H1 (cell line): ENCODE measurements around the gene MGMT. TPM values are rescaled to one million over a fixed set of nuclear protein-coding genes. Genes with fewer than 3 reads are reported as not detected.

Experiments used
- CTCF ChIA-PET: fragments of 300-600 bp; sonication (Branson Sonifier 250); formaldehyde crosslinking; loops from one replicate; lab custom pipeline; 2021; ENCODE audit not compliant: partially characterized antibody; lab: Charles Lee
- POLR2A ChIA-PET: fragments of 300-600 bp; sonication (Branson Sonifier 250); formaldehyde crosslinking; loops from one replicate; lab custom pipeline; 2021; ENCODE audit warnings: inconsistent platforms; ENCODE audit not compliant: partially characterized antibody; lab: Charles Lee
- DNase-seq, 2 experiments: peaks; one replicate each; pipeline versions ENCODE4 v3.0.0 to v3.0.0-alpha.2; 2010 to 2022; ENCODE audit warnings: low spot score in 2 of 2, low read depth in 1 of 2, mixed read lengths in 1 of 2
- FAIRE-seq: peaks from 2 replicates; lab custom pipeline; 2011; peaks lifted over from hg19 to GRCh38; lab: Jason Lieb, UNC
- H2AFZ ChIP-seq: 2 replicates; pipeline ENCODE4 v1.8.1; 2012; ENCODE audit warnings: low read length, inconsistent platforms
- H2AK5ac ChIP-seq: 2 replicates; pipeline ENCODE4 v1.6.1; 2013; ENCODE audit warnings: low read depth, low read length
- H2BK120ac ChIP-seq: replicated peaks from 2 replicates; pipeline ENCODE3; 2013; ENCODE audit warnings: low read depth, low read length, inconsistent platforms
- H2BK12ac ChIP-seq: 2 replicates; pipeline ENCODE4 v1.6.1; 2013; ENCODE audit warnings: low read depth, low read length
- H2BK15ac ChIP-seq: 2 replicates; pipeline ENCODE4 v1.6.1; 2013; ENCODE audit warnings: low read length
- H2BK20ac ChIP-seq: 2 replicates; pipeline ENCODE4 v1.6.1; 2013; ENCODE audit warnings: low read length
- H2BK5ac ChIP-seq: 2 replicates; pipeline ENCODE4 v1.6.1; 2013; ENCODE audit warnings: low read depth, low read length
- H3K14ac ChIP-seq: 2 replicates; pipeline ENCODE4 v1.6.1; 2013; ENCODE audit warnings: inconsistent platforms; ENCODE audit not compliant: insufficient read length
- H3K18ac ChIP-seq: 2 replicates; pipeline ENCODE4 v1.6.1; 2013; ENCODE audit warnings: low read length; ENCODE audit errors: extremely low read depth
- H3K23ac ChIP-seq: 2 replicates; pipeline ENCODE4 v1.6.1; 2013; ENCODE audit warnings: inconsistent platforms; ENCODE audit not compliant: insufficient read length
- H3K23me2 ChIP-seq: 2 replicates; pipeline ENCODE4 v1.6.1; 2013; ENCODE audit warnings: low read depth, low read length
- H3K27ac ChIP-seq: 2 replicates; pipeline ENCODE4 v1.6.1; 2011; ENCODE audit warnings: low read depth, low read length, inconsistent platforms
- H3K27me3 ChIP-seq, 4 experiments: replicated peaks in 1 of 4; 1 replicate in 1 of 4; 2 replicates in 3 of 4; pipeline versions ENCODE4 v1.6.1 to v1.8.1; 2011 to 2013; ENCODE audit warnings: low read length in 3 of 4, mild to moderate bottlenecking in 3 of 4, inconsistent platforms in 2 of 4, mixed read lengths in 2 of 4, moderate library complexity in 1 of 4; ENCODE audit not compliant: control insufficient read depth in 3 of 4, insufficient read depth in 3 of 4; ENCODE audit errors: extremely low read depth in 1 of 4
- H3K36me3 ChIP-seq, 4 experiments: 2 replicates each; pipeline versions ENCODE4 v1.6.1 to v1.8.1; 2011 to 2013; ENCODE audit warnings: mild to moderate bottlenecking in 4 of 4, low read length in 3 of 4, moderate library complexity in 2 of 4, control low read depth in 1 of 4, inconsistent platforms in 1 of 4; ENCODE audit not compliant: insufficient read depth in 4 of 4, control insufficient read depth in 2 of 4
- H3K4ac ChIP-seq: replicated peaks from 2 replicates; pipeline ENCODE3; 2013; ENCODE audit warnings: low read length, low read depth, mixed read lengths, inconsistent platforms; ENCODE audit not compliant: insufficient read length
- H3K4me1 ChIP-seq, 4 experiments: replicated peaks in 1 of 4; 1 replicate in 1 of 4; 2 replicates in 3 of 4; pipeline versions ENCODE4 v1.6.1 to v1.8.1; 2011 to 2013; ENCODE audit warnings: low read length in 3 of 4, inconsistent platforms in 2 of 4, mixed read lengths in 1 of 4; ENCODE audit not compliant: insufficient read depth in 4 of 4, control insufficient read depth in 3 of 4
- H3K4me2 ChIP-seq, 2 experiments: 2 replicates each; pipeline versions ENCODE4 v1.6.1 to v1.8.1; 2011 to 2013; ENCODE audit warnings: low read depth in 2 of 2, low read length in 2 of 2, control low read depth in 1 of 2, inconsistent platforms in 1 of 2, mild to moderate bottlenecking in 1 of 2; ENCODE audit not compliant: insufficient read depth in 1 of 2
- H3K4me3 ChIP-seq, 4 experiments: fragments of 200-600, 300-600 bp in 1 of 4; sonication (generic), shearing (Covaris generic), sonication (Bioruptor Twin) in 1 of 4; 2 replicates each; pipeline versions ENCODE4 v1.5.1 to v1.8.1; 2011 to 2016; ENCODE audit warnings: low read length in 4 of 4, low read depth in 3 of 4, control low read depth in 2 of 4, inconsistent platforms in 2 of 4, mild to moderate bottlenecking in 2 of 4, mixed read lengths in 1 of 4, moderate library complexity in 1 of 4; ENCODE audit not compliant: insufficient read depth in 2 of 4; ENCODE audit errors: extremely low read depth in 1 of 4
- H3K56ac ChIP-seq: replicated peaks from 2 replicates; pipeline ENCODE3; 2013; ENCODE audit warnings: low read depth, mild to moderate bottlenecking, mixed read lengths, low read length, inconsistent platforms; ENCODE audit not compliant: insufficient read length
- H3K79me1 ChIP-seq: 2 replicates; pipeline ENCODE4 v1.6.1; 2013; ENCODE audit warnings: low read depth, low read length, control low read depth
- H3K79me2 ChIP-seq, 2 experiments: 2 replicates each; pipeline versions ENCODE4 v1.6.1 to v1.8.1; 2012 to 2013; ENCODE audit warnings: low read length in 2 of 2, mild to moderate bottlenecking in 2 of 2, inconsistent platforms in 1 of 2; ENCODE audit not compliant: insufficient read depth in 2 of 2, control insufficient read depth in 1 of 2
- H3K9ac ChIP-seq, 4 experiments: replicated peaks in 1 of 4; 1 replicate in 1 of 4; 2 replicates in 3 of 4; pipeline versions ENCODE4 v1.6.1 to v1.8.1; 2011 to 2013; ENCODE audit warnings: low read depth in 3 of 4, low read length in 3 of 4, control low read depth in 2 of 4, mild to moderate bottlenecking in 2 of 4, moderate library complexity in 2 of 4, inconsistent platforms in 1 of 4; ENCODE audit errors: extremely low read depth in 1 of 4
- H3K9me3 ChIP-seq, 2 experiments: 2 replicates each; pipeline versions ENCODE4 v1.6.1 to v1.8.1; 2012 to 2013; ENCODE audit warnings: mild to moderate bottlenecking in 2 of 2, moderate library complexity in 2 of 2, control low read depth in 1 of 2, inconsistent platforms in 1 of 2, low read depth in 1 of 2, low read length in 1 of 2, mixed read lengths in 1 of 2; ENCODE audit not compliant: insufficient read depth in 2 of 2
- H4K20me1 ChIP-seq, 2 experiments: replicated peaks in 1 of 2; 2 replicates each; pipeline versions ENCODE3 to v1.8.1; 2011 to 2013; ENCODE audit warnings: inconsistent platforms in 2 of 2, low read length in 2 of 2, mild to moderate bottlenecking in 1 of 2; ENCODE audit not compliant: insufficient read depth in 2 of 2, control insufficient read depth in 1 of 2
- H4K5ac ChIP-seq: 2 replicates; pipeline ENCODE4 v1.6.1; 2013; ENCODE audit warnings: low read length, low read depth, mixed read lengths, inconsistent platforms; ENCODE audit not compliant: insufficient read length
- H4K8ac ChIP-seq: 2 replicates; pipeline ENCODE4 v1.8.0; 2013; ENCODE audit warnings: mild to moderate bottlenecking, moderate library complexity, low read length, inconsistent platforms; ENCODE audit not compliant: insufficient read depth; ENCODE audit errors: extremely low read depth
- H4K91ac ChIP-seq: replicated peaks from 2 replicates; pipeline ENCODE3; 2013; ENCODE audit warnings: low read length, mixed read lengths, inconsistent platforms; ENCODE audit not compliant: insufficient read length
- BACH1 ChIP-seq: IDR thresholded peaks from 2 replicates; pipeline ENCODE4 v1.6.1; 2012; ENCODE audit warnings: low read length, improper control_type of control experiment
- KDM1A ChIP-seq: fragments of 200-600, 300-600 bp; sonication (generic); IDR thresholded peaks from 2 replicates; pipeline ENCODE4 v1.7.1; 2016; ENCODE audit warnings: mild to moderate bottlenecking, low read length, borderline replicate concordance
- TAF1 ChIP-seq: IDR thresholded peaks from 2 replicates; pipeline ENCODE4 v1.6.1; 2011; ENCODE audit warnings: mild to moderate bottlenecking, low read depth, low read length
- WGBS, 2 experiments: shearing (Covaris generic) in 1 of 2; methylation state at CpG; one replicate each; pipeline versions ENCODE4 v1.1.6 to v1.1.7; 2013 to 2015; ENCODE audit warnings: low lambda C conversion rate in 2 of 2, mixed read lengths in 2 of 2, inconsistent platforms in 1 of 2, low coverage in 1 of 2, missing lambda C conversion rate in 1 of 2; ENCODE audit not compliant: insufficient replicate concordance in 2 of 2, insufficient coverage in 1 of 2, insufficient read length in 1 of 2; ENCODE audit errors: extremely low coverage in 1 of 2, missing lambda C conversion rate in 1 of 2; 5-methylcytosine and 5-hydroxymethylcytosine counted together
- polyA plus RNA-seq, 7 experiments: library from polyadenylated mRNA; depleted of rRNA in 3 of 7; stranded (reverse) in 5 of 7; unstranded in 2 of 7; fragments of >200 nt in 5 of 7; fragments of 200-250 nt in 2 of 7; gene quantifications; 1 replicate in 5 of 7; 2 replicates in 1 of 7; 4 replicates in 1 of 7; pipeline versions ENCODE4 v1.2.1 to v1.2.3, GENCODE V29; 2011 to 2013; ENCODE audit warnings: missing spikeins in 2 of 7, mixed read lengths in 2 of 7
- total RNA-seq: library from RNA; stranded (reverse); fragmentation: NEBNext Ultra II Directional; extraction: Animal tissue kit (Norgen Biotek cat#: 25700); gene quantifications from 2 replicates; pipeline ENCODE4 v1.2.1, GENCODE V29; 2021

Gene MGMT
- total and polyA plus RNA-seq, 2 of the 8 experiments (the other 6 are each of a cell fraction or from before 2014, with no cell fraction given), result 9.9 to 10.7 TPM

- Histone ChIP-seq H3K27ac (no peak overlapping the region), H3K4ac (no peak overlapping the region), H2BK5ac (no peak overlapping the region), H3K9ac (no peak overlapping the region)
- peak in 1 of 2 experiments; percentile 23 for DNase-seq
- no peak for TF ChIP-seq BACH1
- no peak for TF ChIP-seq TAF1
- no peak for TF ChIP-seq KDM1A
- TF ChIP-seq, all 59 proteins: peak for 0
- H4K5ac ChIP-seq, result no peak overlapping the region
- no peak overlapping the region for H2BK120ac ChIP-seq
- H3K9me3 ChIP-seq, result no peaks in the 10 kb centered on the region
- no peak overlapping the region for H3K4me2 ChIP-seq
- no peak overlapping the region for H4K91ac ChIP-seq
- H3K14ac ChIP-seq, result no peak overlapping the region
- H3K18ac ChIP-seq, result no peak overlapping the region
- H2BK15ac ChIP-seq, result no peak overlapping the region
- H3K79me1 ChIP-seq, result no peaks in the 10 kb centered on the region
- H4K8ac ChIP-seq, result peak overlapping the region; percentile 20; the same call in 1 of the 2 replicates
- no peak overlapping the region for H2AFZ ChIP-seq
- no peak overlapping the region for H3K23ac ChIP-seq
- no peak overlapping the region for H3K56ac ChIP-seq
- no peak overlapping the region for H2BK12ac ChIP-seq
- no peaks in the 10 kb centered on the region for H3K23me2 ChIP-seq
- FAIRE-seq, result no peak
- ChIA-PET POLR2A (no interaction called here), CTCF (interaction anchor here (0.6 to 2.4 kb wide), 5 partner anchors 9 to 96 kb away, joined by 3 to 5 read pairs (median 3); no protein-coding TSS in a partner anchor)
- H2AK5ac ChIP-seq, result no peak overlapping the region
- no peaks in the 10 kb centered on the region for H3K79me2 ChIP-seq
- H3K27me3 ChIP-seq, result no peaks in the 10 kb centered on the region
- H3K4me3 ChIP-seq, result no peak overlapping the region
- H3K4me1 ChIP-seq, result no peaks in the 10 kb centered on the region; a peak in 1 of 7 replicates
- no peaks in the 10 kb centered on the region for H4K20me1 ChIP-seq
- 85% methylated on average over 15 of the region's 15 CpGs; no CpG with 5 or more reads in 1 of the 2 experiments for WGBS, 2 experiments
- H3K36me3 ChIP-seq, result no peaks in the 10 kb centered on the region
- H2BK20ac ChIP-seq, result no peak overlapping the region
These were observed 304.5 kb downstream of the MGMT start for GRCh38 chr10:129771576-129771975.
